ENCODE results near the gene ZNF516. TPM values are rescaled to one million over a fixed set of nuclear protein-coding genes. Genes with fewer than 3 reads are reported as not detected.

ZNF516 gene
- total RNA-seq, 1 experiment from 2014 or later: 22.5 TPM

DNA sequence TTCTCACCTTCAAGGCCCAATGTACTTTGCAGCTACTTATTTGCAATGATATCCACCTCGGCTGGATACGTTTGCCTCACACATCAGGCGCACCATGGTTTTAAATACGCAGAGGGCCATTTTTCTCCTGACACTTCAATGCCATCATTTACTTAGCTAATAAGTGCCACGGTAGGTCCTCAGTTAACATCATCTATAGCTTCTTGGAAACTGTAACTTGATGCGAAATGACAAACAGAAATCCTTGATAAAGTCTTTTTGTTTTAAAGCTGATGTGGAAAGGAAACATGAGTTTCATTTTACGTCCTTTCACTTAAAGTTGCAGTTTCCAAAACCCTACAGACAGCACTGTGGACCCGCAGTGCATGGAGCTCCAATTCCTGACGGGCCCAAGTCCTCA, 37.1 kb downstream of the ZNF516 start:
- no peak for DNase-seq (ENCODE audit: extremely low read depth, low read depth)

DNA sequence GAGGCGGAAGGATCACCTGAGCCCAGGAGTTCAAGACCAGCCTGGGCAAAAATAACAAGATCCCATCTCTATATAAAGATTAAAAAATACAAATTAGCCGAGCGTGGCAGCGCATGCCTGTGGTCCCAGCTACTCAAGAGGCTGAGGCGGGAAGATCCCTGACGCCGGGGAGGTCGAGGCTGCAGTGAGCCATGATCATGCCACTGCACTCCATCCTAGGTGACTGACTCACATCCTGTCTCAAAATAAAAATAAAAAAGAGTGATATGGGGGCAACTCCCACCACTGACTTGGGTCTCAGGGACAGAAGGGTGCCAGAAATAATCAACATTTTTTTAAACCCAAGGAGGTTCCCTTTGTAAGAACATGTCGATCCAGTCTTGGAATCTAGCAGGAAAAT, 37.6 kb downstream of the ZNF516 start:
- DNase-seq (ENCODE audit: extremely low read depth, low read depth): no peak

DNA sequence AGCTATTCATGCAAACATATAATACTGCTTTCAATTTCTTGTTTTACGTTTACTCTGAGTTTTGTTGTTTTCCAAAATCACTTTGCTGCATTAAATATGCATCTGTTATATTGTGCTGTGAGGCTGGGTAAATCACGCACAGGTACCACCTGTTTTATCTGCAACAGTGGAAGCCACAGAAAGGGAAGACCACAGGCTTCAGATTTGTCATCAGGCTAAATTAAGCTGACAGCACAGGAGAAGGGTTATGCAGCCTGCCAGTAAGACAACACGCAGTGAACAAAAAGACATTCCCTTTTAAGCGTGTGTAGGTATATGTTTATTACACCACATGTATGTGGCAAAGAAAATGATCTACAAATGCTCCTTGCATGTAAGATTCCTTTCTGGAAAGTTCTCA, 38.2 kb downstream of the ZNF516 start:
- no peak for DNase-seq (ENCODE audit: extremely low read depth, low read depth)

DNA sequence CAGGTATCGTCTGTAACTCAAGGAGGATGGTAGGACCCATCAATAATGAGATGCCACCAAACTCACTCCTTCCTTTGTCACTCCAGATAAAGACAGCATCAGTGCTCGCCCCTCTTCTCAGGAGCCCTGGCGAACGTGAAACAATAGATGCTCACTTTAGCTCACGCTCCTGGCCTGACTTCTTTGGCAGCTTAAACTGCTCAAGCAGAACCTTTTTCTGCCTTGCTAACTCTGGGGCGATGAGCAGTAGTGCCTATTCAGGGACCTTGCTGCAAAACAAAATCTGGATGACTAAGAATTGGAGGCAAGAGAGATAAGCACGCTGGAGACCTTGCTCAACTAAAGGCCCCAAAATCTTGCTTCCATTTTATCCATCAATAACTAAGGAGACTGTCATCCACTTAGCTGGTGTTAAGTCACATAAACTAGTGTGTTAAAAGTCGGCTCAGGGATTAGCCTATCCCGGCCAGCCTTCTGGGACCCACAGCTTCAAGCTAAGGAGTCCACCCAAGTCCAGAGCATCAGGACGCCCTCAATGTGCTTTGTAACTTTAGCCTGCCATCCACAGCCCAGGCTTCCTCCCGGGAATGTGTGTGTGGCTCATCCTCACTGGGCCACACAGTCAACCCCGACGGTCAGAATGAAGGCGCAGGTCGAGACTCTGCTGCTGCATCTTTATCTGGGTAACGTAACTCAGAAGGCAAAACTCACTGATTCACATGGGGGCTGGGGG, 38.9 kb downstream of the ZNF516 start:
- DNase-seq (ENCODE audit: extremely low read depth, low read depth): no peak

DNA sequence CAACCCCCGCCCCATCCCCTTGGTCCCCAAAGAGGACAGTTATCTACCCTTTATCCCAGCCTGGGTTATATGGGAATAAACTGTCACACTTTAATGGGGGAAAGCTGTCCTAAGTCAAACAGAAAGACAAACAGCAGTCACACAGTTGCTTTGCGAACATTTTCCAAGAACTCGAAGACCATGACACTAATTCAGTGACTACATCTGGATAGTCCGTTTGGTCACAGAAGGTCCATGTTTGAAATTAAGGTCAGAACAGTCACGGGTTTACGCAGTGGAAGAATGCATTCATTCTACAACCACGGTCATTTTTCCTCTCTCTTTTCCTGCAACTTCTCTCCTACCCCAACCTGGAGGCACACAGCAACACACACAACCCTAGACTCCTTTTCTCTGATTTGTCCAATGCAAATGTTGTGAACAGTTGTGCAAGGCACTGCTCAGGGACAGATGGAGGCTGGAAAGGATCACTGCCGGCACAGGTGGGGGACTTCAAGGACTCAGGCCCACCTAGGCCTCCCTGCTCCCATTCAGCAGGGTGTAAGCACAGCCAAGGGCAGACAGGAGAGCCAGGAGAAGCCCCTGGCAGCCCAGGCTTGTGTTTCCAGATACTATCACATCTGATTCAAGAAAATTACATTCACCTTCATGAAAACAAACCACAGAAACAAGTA, 39.9 kb downstream of the ZNF516 start:
- DNase-seq (ENCODE audit: extremely low read depth, low read depth): no peak

DNA sequence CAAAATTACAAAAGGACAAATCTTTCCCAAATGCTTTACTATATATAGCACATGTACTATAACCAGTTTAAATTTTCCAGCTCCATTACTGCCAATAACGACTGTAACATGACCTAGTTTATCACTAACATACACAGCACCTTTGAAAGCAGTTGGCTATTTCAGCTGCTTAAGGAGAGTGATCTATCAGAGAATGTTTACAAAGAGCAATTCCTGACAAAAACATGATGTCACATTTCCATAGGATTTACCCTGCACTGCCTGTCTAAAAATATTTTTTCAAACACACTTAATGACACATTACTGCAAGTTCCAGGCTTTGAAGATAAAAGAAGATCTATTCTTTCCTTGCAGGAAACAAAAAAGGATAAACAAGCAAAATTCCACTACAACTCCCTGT, 40.6 kb downstream of the ZNF516 start:
- no peak for DNase-seq (ENCODE audit: extremely low read depth, low read depth)

DNA sequence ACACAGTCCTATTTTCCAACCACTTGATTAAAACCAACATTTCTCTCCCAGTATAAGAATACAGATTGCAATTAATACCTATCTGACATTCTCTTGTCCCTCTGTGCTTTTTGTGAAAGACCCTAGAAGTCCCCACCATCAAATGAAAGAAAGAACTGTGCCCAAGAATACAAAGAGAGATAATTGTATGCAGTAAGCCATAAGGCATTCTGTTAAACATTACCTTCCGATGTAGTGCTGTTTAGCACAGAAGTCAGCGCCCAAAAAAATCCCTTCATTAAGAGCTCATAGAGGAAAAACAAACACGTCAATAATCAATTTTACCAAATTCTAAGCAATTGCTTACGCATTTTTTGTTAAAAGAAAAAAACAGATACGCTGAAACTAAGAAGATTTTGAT, 41.1 kb downstream of the ZNF516 start:
- no peak for DNase-seq (ENCODE audit: extremely low read depth, low read depth)

DNA sequence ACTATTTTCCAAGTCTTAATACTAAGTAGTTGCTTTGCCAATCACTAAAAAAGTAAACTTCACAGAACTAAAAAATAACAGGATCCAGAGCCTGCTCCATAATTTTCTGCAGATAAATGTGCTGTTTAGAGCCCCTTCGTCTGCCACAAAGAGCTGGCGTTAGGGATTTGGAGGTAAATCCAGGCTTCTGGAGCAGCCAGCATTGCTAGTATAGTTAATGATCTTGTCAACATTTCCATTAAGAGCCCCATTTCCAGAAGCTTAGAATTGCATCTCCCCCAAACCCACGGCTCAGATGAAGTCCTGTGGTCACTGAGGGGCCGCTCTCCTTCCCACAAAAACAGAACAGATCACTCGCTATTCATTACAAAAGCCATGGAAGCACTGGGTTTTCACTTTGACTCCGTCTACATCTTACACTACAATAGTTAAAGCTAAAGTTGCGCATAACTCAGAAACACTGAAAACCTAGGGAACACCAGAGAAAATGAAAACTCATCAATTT, 41.9 kb downstream of the ZNF516 start:
- no peak for DNase-seq (ENCODE audit: extremely low read depth, low read depth)

DNA sequence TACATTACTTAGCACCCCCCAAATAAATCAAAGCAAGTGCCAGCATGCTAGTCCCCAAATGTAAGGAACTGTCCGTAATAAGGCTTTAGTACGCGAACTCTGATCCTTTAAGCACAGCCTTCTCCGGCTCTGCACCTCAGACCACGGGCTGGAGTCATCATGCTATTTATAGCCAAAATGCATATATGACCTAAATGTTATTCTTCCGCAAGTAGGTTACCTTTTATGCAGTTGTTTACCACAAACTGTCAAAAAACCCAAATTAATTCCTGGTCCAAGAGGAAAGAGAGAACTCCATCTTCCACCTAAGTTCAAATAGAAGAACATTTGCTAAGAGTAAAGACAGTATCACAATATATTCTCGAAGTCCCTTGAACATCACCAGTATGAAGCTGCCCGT, 42.7 kb downstream of the ZNF516 start:
- DNase-seq (ENCODE audit: extremely low read depth, low read depth): no peak

DNA sequence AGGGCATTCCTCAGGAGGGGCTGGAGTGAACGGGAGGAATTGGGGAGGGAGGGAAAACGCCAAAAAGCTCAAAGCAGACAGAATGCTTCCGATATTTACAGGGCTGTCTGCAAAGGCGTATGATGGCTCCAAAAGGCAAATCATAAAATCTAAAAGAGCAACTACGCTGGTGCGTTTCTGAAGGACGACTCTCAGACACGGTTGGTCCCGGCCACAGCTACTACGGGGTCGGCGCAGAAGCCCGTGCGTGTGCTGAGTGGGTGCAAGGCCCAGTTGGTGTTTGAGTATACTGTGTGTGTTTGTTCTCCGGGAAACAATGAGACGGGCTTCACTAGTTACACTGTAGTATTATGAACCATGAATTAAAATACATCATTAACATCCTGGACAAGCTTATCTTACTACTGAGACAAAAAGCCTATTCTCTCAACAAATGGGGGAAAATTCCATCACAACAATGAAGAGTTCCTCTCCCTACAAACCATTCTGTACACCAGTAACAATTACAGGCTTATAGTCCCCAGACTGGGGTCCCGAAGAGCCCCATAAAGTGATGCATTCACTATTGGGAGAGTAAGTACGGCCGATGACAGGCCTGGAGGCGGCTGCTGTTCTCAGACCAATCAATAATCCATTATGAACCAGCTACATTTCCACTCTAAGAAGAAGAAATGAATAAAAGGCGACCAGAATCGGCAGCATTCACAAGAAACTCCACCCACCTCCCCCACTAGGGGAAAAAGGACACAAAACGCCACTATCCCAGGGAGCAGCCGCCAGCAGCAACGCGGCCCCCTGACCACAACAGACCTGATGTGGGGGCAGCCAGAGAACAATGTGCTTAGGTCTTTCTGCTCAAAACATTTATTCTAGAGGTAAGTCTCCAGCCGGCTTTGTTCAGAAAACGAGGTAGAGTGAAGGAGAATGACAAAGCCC, 43.4 kb downstream of the ZNF516 start:
- DNase-seq (ENCODE audit: extremely low read depth, low read depth): no peak

DNA sequence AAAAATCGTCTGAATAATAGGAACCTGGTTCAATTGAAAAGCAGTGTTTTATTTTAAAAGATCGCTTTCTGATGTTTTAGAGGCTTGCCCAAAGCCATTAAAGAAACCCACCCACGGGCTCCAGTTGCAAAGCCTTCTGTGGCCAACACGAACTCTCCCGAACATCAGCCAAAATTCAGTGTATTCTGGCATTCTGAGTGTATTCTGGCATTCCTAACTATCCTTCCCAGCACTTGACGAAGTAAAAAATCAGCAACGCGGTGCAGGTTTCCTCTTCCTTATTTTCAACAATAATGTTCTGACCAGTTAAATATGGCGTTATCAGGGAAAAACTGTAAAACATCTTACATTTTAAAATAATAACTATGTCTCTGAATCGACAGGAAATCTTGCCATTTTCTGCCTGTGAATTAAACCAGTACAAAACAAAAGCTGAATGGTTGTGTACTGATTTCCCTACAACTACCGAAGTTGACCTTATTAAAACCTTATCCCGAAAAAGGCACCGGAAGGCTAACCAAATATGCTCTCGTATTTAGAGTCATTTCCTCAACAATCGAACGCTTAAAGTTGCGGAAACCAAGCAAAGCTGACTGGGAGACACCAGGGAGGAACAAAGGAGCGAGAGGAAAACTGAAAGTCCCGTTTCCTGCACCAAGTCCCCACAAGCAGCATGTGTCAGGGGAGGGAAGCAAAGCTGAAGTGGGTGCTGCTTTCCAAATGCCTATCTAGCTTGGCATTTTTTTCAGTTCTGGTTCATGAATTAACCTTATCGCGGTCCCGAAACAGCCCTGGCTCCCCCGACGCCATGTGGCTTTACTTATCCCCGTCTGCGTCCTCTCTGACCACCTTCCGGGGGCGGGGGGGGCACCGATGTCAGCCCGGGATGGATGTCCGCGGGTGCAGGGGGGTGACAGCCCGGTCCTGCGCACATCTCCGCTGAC, 44.3 kb downstream of the ZNF516 start:
- peak; percentile 5 for DNase-seq (ENCODE audit: extremely low read depth, low read depth)

DNA sequence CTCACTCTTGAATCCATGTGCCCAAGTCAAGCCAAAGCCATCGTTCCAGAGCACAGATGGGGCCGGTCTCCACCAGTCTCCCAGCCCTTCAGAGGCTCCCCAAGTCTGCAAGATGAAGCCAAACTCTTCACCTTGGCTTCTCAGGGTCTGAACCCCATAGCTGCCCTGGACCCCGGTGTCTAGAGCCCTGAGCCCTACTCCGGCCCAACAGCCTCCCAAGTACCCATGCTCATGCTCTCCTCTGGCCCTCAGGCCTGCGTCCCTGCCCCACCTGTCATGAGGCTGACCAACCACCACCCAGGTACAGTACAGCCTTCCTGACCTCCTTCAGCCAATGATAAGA, 46.0 kb downstream of the ZNF516 start:
- no peak for DNase-seq (ENCODE audit: extremely low read depth, low read depth)

DNA sequence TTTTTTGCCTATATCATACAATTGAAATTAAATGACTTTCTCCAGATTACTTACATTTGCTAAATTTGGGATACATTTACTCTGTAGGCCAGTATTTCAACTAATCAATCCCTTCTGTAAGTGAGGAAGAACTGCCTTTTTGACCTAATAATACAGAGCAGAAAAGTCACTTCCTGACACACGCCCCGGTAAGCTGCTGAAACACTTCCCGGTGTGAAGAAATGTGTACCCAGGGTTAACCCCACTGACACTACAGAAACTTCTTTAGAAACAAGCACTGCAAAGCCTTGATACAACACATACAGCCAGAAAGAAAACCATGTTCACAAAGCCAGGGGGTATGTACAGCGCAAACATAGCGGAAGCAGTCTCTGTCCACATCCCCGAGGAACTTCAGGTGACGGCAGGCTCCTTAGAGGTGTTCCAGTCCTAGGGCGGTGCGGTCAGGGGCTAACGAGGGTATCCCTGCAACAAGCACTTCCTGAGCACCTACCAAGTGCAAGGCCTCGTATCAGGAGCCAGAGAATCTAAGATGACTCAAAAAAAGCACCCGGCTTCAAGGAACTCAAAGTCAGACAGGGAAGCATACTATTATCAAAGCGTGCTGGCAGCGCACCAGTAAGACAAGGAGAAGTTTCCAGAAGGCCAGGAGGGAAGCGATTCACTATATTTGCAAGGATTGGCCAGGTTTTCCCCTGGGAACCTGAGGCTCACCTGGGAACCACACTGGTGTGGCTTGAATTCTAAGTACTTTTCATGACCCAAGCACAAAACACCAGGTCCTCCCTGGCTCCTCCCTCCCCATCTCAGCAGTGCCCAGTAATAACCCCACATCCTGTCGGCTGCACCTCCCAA, 46.6 kb downstream of the ZNF516 start:
- no peak for DNase-seq (ENCODE audit: extremely low read depth, low read depth)

DNA sequence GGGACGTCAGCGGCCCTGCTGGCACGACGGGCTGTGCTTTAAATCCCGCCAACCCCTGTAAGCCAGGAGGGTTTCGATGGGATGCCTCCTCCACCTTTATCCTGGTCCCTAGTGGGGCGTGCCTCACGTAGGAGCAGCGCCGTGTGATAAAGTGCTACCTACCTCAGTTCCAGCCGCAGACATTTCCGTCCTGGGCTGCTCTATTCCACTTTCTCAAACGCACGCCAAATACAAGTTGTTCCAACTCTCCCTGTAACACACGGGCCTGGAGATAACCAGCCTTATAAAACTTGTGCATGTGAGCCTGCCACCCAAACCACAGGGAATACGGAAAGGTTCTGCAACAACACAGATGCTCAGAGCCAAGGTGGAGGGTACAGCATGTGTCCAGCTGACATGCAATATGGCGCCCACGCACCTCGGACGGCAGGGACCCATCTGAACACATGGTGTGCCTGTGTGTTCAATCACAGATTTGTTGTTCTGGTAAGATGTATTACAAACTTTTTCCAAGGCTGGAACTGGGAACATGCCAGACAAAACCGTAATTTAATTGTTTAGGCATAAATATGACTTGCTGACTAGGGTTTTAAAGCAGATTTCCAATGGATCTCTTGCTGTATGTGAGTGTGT, 47.7 kb downstream of the ZNF516 start:
- no peak for DNase-seq (ENCODE audit: extremely low read depth, low read depth)

DNA sequence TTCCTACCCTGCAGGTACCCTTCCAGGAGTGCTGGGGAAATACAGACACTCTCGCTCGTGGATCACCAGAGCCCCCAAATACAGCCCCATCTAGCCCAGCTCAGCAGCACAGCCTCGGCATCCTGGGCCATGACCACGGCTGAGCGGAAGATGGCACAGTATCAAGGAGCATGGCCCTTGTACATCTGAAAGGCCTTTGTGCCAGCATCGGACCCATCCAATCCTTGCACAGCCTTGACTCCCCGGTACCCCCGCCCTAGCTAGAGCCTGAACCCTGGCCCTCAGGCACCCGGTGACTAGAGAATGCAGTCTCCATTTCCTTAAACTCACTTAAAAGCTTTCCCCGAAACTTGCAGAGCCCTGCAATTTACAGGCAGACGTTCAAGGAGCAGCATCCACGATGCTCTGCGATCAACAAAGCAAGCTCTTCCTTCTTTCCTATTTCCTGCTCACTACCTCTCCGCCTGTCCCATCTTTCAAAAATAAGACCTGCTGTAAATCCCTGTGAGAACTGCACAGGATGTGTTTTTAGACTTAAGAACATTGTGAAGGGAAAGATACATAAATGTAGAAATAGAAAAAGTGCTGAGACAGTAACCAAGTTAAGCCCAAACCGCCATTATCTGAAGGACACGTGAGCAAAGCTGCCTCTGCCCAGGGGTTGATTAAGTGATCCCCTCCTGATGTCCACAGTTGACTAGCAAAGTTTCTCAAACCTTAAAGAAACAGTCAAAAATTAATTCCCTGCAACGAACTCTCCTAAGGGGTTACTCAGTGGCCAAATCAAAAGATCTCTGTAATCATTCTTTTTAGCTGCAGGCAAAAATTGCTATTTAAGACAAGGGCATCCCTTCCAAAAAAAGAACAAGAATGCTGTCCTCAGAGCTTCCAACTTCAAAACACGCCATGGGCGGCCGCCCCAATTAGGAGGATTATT, 48.5 kb downstream of the ZNF516 start:
- DNase-seq (ENCODE audit: extremely low read depth, low read depth): no peak

DNA sequence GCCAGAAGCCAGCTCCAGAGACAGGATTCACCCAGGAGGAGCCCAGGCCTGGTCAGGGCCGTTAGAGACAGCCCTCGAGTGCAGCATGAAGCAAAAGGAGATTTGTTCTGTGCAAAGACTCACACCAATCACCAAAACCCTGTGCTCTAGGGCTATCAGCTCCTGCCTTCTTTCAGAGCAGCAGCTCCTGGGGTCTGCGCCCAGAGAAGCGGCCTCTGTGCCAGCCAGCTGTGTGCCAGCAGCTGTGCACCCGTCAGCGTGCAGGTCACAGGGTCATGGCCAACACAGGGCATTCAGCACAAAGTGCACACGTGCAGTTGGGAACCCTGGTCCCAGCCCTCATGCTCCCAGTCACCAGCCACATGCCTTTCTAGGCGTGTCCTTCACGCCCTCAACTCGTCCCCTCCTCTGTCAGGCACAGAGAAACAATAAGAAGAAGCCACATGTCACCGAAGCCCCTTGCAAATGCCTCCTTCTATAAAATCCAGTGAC, 49.3 kb downstream of the ZNF516 start:
- no peak for DNase-seq (ENCODE audit: extremely low read depth, low read depth)

DNA sequence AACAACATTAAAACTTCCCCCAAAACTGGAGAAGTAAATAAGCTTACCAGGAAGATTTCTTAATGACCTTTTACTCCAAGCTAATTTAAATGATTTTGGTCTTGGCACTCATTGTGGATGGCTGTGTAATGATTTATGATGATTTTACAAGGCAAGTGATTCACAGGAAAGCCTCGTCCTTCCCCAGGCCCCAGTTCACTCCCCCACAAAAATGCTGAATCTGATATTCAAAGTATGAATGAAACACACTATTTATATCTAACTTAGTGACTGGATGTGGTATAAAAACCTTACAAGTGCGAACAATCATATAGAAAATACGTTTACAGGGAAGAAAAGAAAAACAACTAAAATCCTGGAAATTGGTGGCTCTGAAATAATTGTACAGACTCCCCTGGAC, 49.8 kb downstream of the ZNF516 start:
- DNase-seq (ENCODE audit: extremely low read depth, low read depth): no peak

Data from NCI-H460 (cell line).